ENCODE measurements around the gene MPPED1. TPM values are rescaled to one million over a fixed set of nuclear protein-coding genes. Genes with fewer than 3 reads are reported as not detected.
A peak's percentile ranks its signal among the peaks of the same experiment; 100 is the strongest.

The MPPED1 gene
- total RNA-seq, 2 donors from 2014 or later, result 0.11 to 0.59 TPM

- H3K9ac ChIP-seq (ENCODE audit: extremely low read depth, low read length, poor library complexity, severe bottlenecking), result no peak overlapping the region
- Mint-ChIP-seq H3K4me1 (peaks cover 24% of the 10 kb centered on the region), H3K27ac (no peak overlapping the region), H3K9me3 (peaks cover 6% of the 10 kb centered on the region), H3K4me3 (no peak overlapping the region), H3K27me3 (ENCODE audit: insufficient read depth) (peaks cover 26% of the 10 kb centered on the region), H3K36me3 (ENCODE audit: low read depth) (no peaks in the 10 kb centered on the region)
- no peak for TF ChIP-seq CTCF (conservative IDR thresholded peaks at IDR 0.05)
- H3K36me3 ChIP-seq (ENCODE audit: control insufficient read depth, insufficient read depth, low read length), result no peaks in the 10 kb centered on the region
- H3K27ac ChIP-seq (ENCODE audit: low read depth, low read length), result no peak overlapping the region
- H3K4me1 ChIP-seq (ENCODE audit: control insufficient read depth, insufficient read depth, low read length), result no peaks in the 10 kb centered on the region
- H3K9me3 ChIP-seq (ENCODE audit: control insufficient read depth, low read length), result no peaks in the 10 kb centered on the region
- no peak overlapping the region for H3K4me3 ChIP-seq (ENCODE audit: low read length)
- WGBS, 2 experiments (ENCODE audit: insufficient coverage in 1 of 2, insufficient read length in 1 of 2), result 71 to 89% methylated on average over 3 to 8 of the region's 8 CpGs
- DNase-seq, result peak; percentile 41
- H3K27me3 ChIP-seq (ENCODE audit: control insufficient read depth, insufficient read depth, low read length, poor library complexity, severe bottlenecking), result peaks cover 21% of the 10 kb centered on the region
These were observed 22.5 kb upstream of the MPPED1 start for GRCh38 chr22:43389227-43389836.

- Histone ChIP-seq H3K27ac (ENCODE audit: low read depth, low read length) (no peak overlapping the region), H3K4me3 (ENCODE audit: low read length) (no peak overlapping the region), H3K4me1 (ENCODE audit: control insufficient read depth, insufficient read depth, low read length) (no peaks in the 10 kb centered on the region), H3K9ac (ENCODE audit: extremely low read depth, low read length, poor library complexity, severe bottlenecking) (no peak overlapping the region), H3K36me3 (ENCODE audit: control insufficient read depth, insufficient read depth, low read length) (no peaks in the 10 kb centered on the region), H3K9me3 (ENCODE audit: control insufficient read depth, low read length) (no peaks in the 10 kb centered on the region), H3K27me3 (ENCODE audit: control insufficient read depth, insufficient read depth, low read length, poor library complexity, severe bottlenecking) (peaks cover 21% of the 10 kb centered on the region)
- no peak for DNase-seq
- WGBS, 2 experiments (ENCODE audit: insufficient coverage in 1 of 2, insufficient read length in 1 of 2), result 88 to 100% methylated on average over 2 to 3 of the region's 3 CpGs
- Mint-ChIP-seq H3K36me3 (ENCODE audit: low read depth) (no peaks in the 10 kb centered on the region), H3K9me3 (peaks cover 6% of the 10 kb centered on the region), H3K27ac (no peak overlapping the region), H3K27me3 (ENCODE audit: insufficient read depth) (peaks cover 23% of the 10 kb centered on the region), H3K4me1 (peaks cover 24% of the 10 kb centered on the region), H3K4me3 (no peak overlapping the region)
- TF ChIP-seq CTCF (conservative IDR thresholded peaks at IDR 0.05), result no peak
These were observed 21.6 kb upstream of the MPPED1 start for GRCh38 chr22:43390166-43390565.

- peaks cover 18% of the 10 kb centered on the region for H3K27me3 Mint-ChIP-seq (ENCODE audit: insufficient read depth)
- H3K27me3 ChIP-seq (ENCODE audit: control insufficient read depth, insufficient read depth, low read length, poor library complexity, severe bottlenecking), result peaks cover 19% of the 10 kb centered on the region
- H3K4me1 Mint-ChIP-seq, result peaks cover 24% of the 10 kb centered on the region
- H3K4me1 ChIP-seq (ENCODE audit: control insufficient read depth, insufficient read depth, low read length), result no peaks in the 10 kb centered on the region
- no peak overlapping the region for H3K27ac ChIP-seq (ENCODE audit: low read depth, low read length)
- H3K36me3 ChIP-seq (ENCODE audit: control insufficient read depth, insufficient read depth, low read length), result no peaks in the 10 kb centered on the region
- no peaks in the 10 kb centered on the region for H3K36me3 Mint-ChIP-seq (ENCODE audit: low read depth)
- H3K4me3 ChIP-seq (ENCODE audit: low read length), result no peak overlapping the region
- peak; percentile 35 for DNase-seq
- no peak overlapping the region for H3K27ac Mint-ChIP-seq
- H3K4me3 Mint-ChIP-seq, result no peak overlapping the region
- no peaks in the 10 kb centered on the region for H3K9me3 ChIP-seq (ENCODE audit: control insufficient read depth, low read length)
- 72 to 82% methylated on average over 4 of the region's 4 CpGs for WGBS, 2 experiments (ENCODE audit: insufficient coverage in 1 of 2, insufficient read length in 1 of 2)
- H3K9ac ChIP-seq (ENCODE audit: extremely low read depth, low read length, poor library complexity, severe bottlenecking), result no peak overlapping the region
- no peak for TF ChIP-seq CTCF (conservative IDR thresholded peaks at IDR 0.05)
- peaks cover 6% of the 10 kb centered on the region for H3K9me3 Mint-ChIP-seq
These were observed 20.9 kb upstream of the MPPED1 start for GRCh38 chr22:43390872-43391271.
